ENCODE results near the gene CST11. TPM values are rescaled to one million over a fixed set of nuclear protein-coding genes. Genes with fewer than 3 reads are reported as not detected.

CST11 gene
- total RNA-seq, 1 donor: not detected

- no peak for TF ChIP-seq CTCF (IDR thresholded peaks at IDR 0.05; ENCODE audit: insufficient read depth, low read length)
- no peak overlapping the region for H3K4me3 ChIP-seq (ENCODE audit: low read depth, low read length)
- no peak for DNase-seq (ENCODE audit: low read depth)
Observed at GRCh38 chr20:23488996-23489395, 36.3 kb upstream of the CST11 start.

- no peak for TF ChIP-seq CTCF (IDR thresholded peaks at IDR 0.05; ENCODE audit: insufficient read depth, low read length)
- H3K4me3 ChIP-seq (ENCODE audit: low read depth, low read length): no peak overlapping the region
- DNase-seq (ENCODE audit: low read depth): no peak
Observed at GRCh38 chr20:23488470-23488869, 35.8 kb upstream of the CST11 start.

GRCh38 chr20:23484081-23484480, 31.4 kb upstream of the CST11 start:
- no peak for DNase-seq (ENCODE audit: low read depth)
- H3K4me3 ChIP-seq (ENCODE audit: low read depth, low read length): no peak overlapping the region
- TF ChIP-seq CTCF (IDR thresholded peaks at IDR 0.05; ENCODE audit: insufficient read depth, low read length): no peak

- H3K4me3 ChIP-seq (ENCODE audit: low read depth, low read length): no peak overlapping the region
- no peak for DNase-seq (ENCODE audit: low read depth)
- no peak for TF ChIP-seq CTCF (IDR thresholded peaks at IDR 0.05; ENCODE audit: insufficient read depth, low read length)
Observed at GRCh38 chr20:23482138-23482537, 29.5 kb upstream of the CST11 start.

GRCh38 chr20:23479043-23479442, 26.4 kb upstream of the CST11 start:
- no peak overlapping the region for H3K4me3 ChIP-seq (ENCODE audit: low read depth, low read length)
- no peak for DNase-seq (ENCODE audit: low read depth)
- TF ChIP-seq CTCF (IDR thresholded peaks at IDR 0.05; ENCODE audit: insufficient read depth, low read length): no peak

GRCh38 chr20:23477223-23477622, 24.5 kb upstream of the CST11 start:
- DNase-seq (ENCODE audit: low read depth): no peak
- no peak overlapping the region for H3K4me3 ChIP-seq (ENCODE audit: low read depth, low read length)
- no peak for TF ChIP-seq CTCF (IDR thresholded peaks at IDR 0.05; ENCODE audit: insufficient read depth, low read length)

GRCh38 chr20:23476015-23476754, 23.5 kb upstream of the CST11 start:
- H3K4me3 ChIP-seq (ENCODE audit: low read depth, low read length): no peak overlapping the region
- DNase-seq (ENCODE audit: low read depth): no peak
- TF ChIP-seq CTCF (IDR thresholded peaks at IDR 0.05; ENCODE audit: insufficient read depth, low read length): no peak
